Measurements from ENCODE around the gene CCDC57. TPM values are rescaled to one million over a fixed set of nuclear protein-coding genes. Genes with fewer than 3 reads are reported as not detected.

The CCDC57 gene
- total RNA-seq, 2 donors from 2014 or later, result 24.5 to 46.1 TPM

DNA sequence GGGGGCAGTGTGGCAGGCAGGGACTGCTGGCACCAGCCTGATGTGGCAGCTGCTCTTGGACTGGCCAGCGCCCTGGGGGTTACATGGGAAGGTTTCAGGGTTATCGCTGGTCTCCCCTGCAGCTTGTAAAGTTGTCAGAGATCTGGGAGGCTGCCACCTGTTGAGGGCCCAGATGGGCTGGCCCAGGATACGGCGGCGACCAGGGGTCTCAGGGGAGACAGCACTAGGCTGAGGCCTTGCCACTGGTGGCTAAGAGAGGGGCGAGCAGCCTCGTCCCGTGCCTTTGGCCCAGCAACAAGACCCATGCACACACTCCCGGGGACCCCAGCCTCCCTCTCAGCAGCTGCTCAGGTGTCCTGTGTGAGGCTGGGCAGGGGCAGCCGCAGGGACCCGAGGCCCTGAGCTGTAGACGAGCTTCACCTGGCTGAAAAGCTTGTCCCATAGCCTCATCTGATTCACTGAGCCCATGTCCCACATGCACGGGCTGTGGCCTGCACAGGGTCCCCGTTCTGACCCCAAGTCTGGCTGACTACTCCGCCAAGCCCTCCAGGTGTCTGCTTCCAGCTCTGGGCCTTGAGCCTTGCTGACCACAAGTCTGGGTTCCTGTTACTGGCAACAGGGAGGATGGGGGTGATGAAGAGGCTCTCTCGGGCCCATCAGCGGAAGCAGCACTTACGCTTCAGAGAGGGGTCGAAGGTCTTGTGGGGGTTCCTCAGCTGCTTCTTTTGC, 153.2 kb downstream of the CCDC57 start:
- peaks cover 19% of the 10 kb centered on the region for H3K36me3 ChIP-seq
- no peak overlapping the region for H3K27ac ChIP-seq
- peaks cover 4% of the 10 kb centered on the region for H3K4me1 ChIP-seq
- TF ChIP-seq, protein P1, sequence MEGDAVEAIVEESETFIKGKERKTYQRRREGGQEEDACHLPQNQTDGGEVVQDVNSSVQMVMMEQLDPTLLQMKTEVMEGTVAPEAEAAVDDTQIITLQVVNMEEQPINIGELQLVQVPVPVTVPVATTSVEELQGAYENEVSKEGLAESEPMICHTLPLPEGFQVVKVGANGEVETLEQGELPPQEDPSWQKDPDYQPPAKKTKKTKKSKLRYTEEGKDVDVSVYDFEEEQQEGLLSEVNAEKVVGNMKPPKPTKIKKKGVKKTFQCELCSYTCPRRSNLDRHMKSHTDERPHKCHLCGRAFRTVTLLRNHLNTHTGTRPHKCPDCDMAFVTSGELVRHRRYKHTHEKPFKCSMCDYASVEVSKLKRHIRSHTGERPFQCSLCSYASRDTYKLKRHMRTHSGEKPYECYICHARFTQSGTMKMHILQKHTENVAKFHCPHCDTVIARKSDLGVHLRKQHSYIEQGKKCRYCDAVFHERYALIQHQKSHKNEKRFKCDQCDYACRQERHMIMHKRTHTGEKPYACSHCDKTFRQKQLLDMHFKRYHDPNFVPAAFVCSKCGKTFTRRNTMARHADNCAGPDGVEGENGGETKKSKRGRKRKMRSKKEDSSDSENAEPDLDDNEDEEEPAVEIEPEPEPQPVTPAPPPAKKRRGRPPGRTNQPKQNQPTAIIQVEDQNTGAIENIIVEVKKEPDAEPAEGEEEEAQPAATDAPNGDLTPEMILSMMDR (IDR thresholded peaks at IDR 0.05), result no peak
- H3K9ac ChIP-seq (ENCODE audit: low read depth in 2 of 2, low read length in 2 of 2), result no peak overlapping the region
- H3K27me3 ChIP-seq, result no peaks in the 10 kb centered on the region
- H3K4me3 ChIP-seq, result no peak overlapping the region
- H3K9me3 ChIP-seq, result no peaks in the 10 kb centered on the region
- DNase-seq, result no peak
- intact Hi-C loops (cut with DNase I), result no loop called here

DNA sequence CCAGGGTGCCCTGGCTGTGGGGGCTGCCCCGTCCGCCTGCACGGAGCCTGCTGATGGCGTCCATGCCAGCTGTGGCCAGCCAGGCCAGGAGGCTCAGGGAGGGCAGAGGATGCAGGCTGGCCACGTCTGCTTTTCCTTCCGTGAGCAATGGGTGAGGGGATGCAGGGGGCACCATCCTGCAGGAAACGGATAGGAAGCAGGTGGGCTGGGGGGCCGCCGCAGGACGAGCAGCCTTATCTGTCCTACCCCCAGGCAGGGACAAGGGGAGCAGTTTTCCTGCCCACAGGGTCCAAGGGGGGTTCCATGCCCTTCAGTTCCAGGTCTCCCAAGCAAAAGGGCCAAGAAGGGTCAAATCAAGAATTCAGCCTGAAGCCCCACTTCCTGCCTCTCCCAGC, 153.8 kb downstream of the CCDC57 start:
- TF ChIP-seq, protein P1 (IDR thresholded peaks at IDR 0.05), result no peak
- no peak for DNase-seq
- no peak overlapping the region for H3K9ac ChIP-seq (ENCODE audit: low read depth in 2 of 2, low read length in 2 of 2)

DNA sequence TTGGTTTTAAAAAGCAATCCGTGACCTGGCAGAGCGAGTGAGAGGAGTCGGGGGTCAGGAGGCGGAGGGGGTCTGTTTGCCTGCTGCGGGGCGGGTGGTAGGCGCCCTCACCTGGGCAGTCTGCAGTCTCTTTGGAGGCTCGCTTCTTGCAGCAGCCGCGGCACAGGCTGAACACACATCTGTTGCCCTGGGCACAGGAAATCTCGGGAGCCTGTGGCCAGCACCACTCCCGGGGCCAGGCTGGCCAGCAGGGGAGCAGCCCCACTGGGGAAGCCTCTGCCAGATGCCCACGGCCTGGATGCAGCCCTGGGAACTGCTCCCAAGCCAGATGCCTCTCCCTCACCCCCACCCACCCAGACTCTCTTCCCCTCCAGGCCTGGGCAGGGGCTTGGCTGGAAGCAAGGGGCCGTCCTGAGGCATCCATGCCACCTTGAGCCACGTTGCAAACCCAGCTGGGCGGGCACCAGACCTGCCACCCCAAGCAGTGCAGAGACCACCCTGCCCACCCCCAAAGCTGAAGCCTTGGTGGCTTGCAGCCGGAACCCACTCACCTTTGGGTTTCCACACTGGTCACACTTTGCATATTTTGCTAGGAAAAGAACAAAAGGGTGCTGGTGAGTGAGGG, 154.3 kb downstream of the CCDC57 start:
- H3K9ac ChIP-seq (ENCODE audit: low read depth in 2 of 2, low read length in 2 of 2), result no peak overlapping the region

More for the DNA sequence above, 153.8 kb downstream of the CCDC57 start:
- H3K27ac ChIP-seq, result no peak overlapping the region
- no peaks in the 10 kb centered on the region for H3K27me3 ChIP-seq
- H3K4me1 ChIP-seq, result no peaks in the 10 kb centered on the region
- peaks cover 19% of the 10 kb centered on the region for H3K36me3 ChIP-seq
- intact Hi-C loops (cut with DNase I), result no loop called here
- no peaks in the 10 kb centered on the region for H3K9me3 ChIP-seq
- no peak overlapping the region for H3K4me3 ChIP-seq

DNA sequence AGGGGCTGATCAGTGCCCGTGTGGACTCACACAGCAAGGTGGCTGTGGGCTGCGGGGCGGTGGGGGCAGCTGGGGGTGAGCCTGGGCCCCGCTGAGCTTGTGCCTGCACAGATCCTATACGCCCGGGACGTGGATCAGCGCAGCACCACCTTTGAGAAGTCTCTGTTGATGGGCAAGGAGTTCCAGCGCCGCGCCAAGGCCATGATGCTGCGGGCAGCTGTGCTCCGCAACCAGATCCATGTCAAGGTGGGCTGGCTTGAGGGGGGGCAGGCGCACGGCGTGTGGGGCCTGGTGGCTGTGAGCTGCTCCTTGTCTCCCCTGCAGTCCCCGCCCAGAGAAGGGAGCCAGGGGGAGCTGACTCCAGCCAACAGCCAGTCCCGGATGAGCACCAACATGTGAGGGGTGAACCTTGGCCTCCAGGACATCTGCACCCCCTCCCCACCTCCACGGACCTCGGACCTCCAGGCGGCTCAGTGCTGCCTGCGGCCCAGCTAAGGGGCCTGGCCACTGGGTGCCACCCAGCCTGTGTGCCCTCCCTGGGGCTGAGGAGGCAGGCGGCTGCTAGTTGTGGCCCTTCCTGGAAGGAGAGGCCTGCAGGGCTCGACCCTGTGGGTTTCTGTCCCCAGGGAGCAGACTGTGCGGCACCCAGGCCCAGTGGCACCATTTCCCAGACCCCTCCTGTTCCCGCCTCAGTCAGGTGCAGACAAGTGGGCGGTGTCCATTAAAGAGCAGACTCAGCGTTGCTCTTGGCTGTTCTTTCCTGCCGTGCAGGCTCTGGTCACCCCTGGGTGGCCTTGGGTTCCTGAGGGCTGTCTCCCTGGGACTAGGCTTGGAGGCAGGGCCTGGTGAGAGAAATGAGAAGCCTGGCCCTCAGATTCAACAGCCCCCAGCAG, 155.7 kb downstream of the CCDC57 start:
- intact Hi-C loops (cut with DNase I), result no loop called here
- no peak for DNase-seq
- no peak overlapping the region for H3K27ac ChIP-seq
- no peak overlapping the region for H3K9ac ChIP-seq (ENCODE audit: low read depth in 2 of 2, low read length in 2 of 2)
- H3K27me3 ChIP-seq, result no peaks in the 10 kb centered on the region
- TF ChIP-seq, protein P1 (IDR thresholded peaks at IDR 0.05), result no peak
- peaks cover 19% of the 10 kb centered on the region for H3K36me3 ChIP-seq
- peaks cover 10% of the 10 kb centered on the region for H3K4me1 ChIP-seq
- no peak overlapping the region for H3K4me3 ChIP-seq
- H3K9me3 ChIP-seq, result no peaks in the 10 kb centered on the region

More for the DNA sequence above, 154.3 kb downstream of the CCDC57 start:
- H3K4me1 ChIP-seq, result no peaks in the 10 kb centered on the region
- H3K27ac ChIP-seq, result no peak overlapping the region
- intact Hi-C loops (cut with DNase I), result no loop called here
- H3K9me3 ChIP-seq, result no peaks in the 10 kb centered on the region
- no peak overlapping the region for H3K4me3 ChIP-seq
- TF ChIP-seq, protein P1 (IDR thresholded peaks at IDR 0.05), result no peak
- H3K36me3 ChIP-seq, result peaks cover 19% of the 10 kb centered on the region
- DNase-seq, result no peak
- no peaks in the 10 kb centered on the region for H3K27me3 ChIP-seq

DNA sequence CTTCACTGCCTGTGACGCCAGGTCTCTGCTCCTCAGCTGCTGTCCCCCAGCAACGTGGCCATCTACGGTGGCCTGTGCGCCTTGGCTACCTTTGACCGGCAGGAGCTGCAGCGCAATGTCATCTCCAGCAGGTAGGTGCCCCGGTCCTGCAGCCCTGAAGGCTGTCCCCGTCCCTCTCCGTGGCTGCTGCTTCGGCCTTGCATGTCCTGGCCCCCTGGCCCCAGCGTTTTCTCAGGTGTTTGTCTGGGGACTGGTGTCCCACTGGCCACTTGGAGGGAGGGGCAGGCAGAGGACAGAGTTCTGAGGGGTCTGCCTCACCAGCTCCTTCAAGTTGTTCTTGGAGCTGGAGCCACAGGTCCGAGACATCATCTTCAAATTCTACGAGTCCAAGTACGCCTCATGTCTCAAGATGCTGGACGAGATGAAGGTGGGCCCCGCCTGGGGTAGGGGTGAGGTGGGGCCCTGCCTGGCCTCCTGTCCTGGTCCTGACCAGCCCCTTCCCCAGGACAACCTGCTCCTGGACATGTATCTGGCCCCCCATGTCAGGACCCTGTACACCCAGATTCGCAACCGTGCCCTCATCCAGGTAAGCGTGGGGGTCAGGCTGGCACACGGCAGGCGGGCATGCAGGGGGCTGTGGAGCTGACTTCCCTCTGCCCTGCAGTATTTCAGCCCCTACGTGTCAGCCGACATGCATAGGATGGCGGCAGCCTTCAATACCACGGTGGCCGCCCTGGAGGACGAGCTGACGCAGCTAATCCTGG, 156.5 kb downstream of the CCDC57 start:
- Histone ChIP-seq H3K4me3 (no peak overlapping the region), H3K9me3 (no peaks in the 10 kb centered on the region), H3K27me3 (no peaks in the 10 kb centered on the region), H3K4me1 (peaks cover 10% of the 10 kb centered on the region), H3K36me3 (peaks cover 18% of the 10 kb centered on the region), H3K9ac (ENCODE audit: low read depth in 2 of 2, low read length in 2 of 2) (no peak overlapping the region), H3K27ac (no peak overlapping the region)
- intact Hi-C loops (cut with DNase I), result no loop called here
- no peak for DNase-seq
- TF ChIP-seq, protein P1 (IDR thresholded peaks at IDR 0.05), result no peak
